Sigmoid colon (tissue), 3 donors: ENCODE results near the gene NLGN1.

ENCODE experiments used
- POLR2A ChIP-seq, 2 donors: fragments of 450-650 bp; IDR thresholded peaks; one replicate each; pipeline ENCODE4 v1.6.1; 2016; ENCODE audit warnings: antibody characterized with exemption in 2 of 2, mild to moderate bottlenecking in 2 of 2, moderate library complexity in 2 of 2
- TF ChIP-seq, protein P1 (sequence below), 4 experiments: fragments of 450-650 bp in 3 of 4; fragments of 200-600 bp in 1 of 4; IDR thresholded peaks; one replicate each; pipeline ENCODE4 v1.5.1; 2016 to 2019; ENCODE audit warnings: antibody characterized with exemption in 4 of 4, mild to moderate bottlenecking in 3 of 4, moderate library complexity in 2 of 4

DNA sequence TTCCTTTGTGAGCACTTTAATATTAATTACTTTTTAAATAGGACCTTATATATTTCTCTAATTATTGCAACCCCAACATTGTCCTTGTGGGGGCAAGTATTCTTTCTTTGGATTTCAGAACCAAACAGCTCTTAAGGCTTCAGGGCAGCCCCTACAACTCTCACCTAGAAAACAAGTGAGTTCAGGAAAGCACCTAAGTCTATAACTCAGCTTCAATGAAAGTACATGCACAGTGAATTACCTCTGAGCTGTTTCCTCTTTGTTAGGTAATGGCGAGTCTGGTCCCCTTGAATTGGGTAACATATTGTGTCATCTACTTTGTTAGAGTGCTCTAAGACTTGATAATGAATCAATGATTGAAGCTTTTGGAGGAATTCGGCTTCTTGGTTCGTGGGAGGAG lies 545.7 kb downstream of the NLGN1 start:
- TF ChIP-seq, protein P1, sequence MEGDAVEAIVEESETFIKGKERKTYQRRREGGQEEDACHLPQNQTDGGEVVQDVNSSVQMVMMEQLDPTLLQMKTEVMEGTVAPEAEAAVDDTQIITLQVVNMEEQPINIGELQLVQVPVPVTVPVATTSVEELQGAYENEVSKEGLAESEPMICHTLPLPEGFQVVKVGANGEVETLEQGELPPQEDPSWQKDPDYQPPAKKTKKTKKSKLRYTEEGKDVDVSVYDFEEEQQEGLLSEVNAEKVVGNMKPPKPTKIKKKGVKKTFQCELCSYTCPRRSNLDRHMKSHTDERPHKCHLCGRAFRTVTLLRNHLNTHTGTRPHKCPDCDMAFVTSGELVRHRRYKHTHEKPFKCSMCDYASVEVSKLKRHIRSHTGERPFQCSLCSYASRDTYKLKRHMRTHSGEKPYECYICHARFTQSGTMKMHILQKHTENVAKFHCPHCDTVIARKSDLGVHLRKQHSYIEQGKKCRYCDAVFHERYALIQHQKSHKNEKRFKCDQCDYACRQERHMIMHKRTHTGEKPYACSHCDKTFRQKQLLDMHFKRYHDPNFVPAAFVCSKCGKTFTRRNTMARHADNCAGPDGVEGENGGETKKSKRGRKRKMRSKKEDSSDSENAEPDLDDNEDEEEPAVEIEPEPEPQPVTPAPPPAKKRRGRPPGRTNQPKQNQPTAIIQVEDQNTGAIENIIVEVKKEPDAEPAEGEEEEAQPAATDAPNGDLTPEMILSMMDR (IDR thresholded peaks at IDR 0.05): no peak
- TF ChIP-seq POLR2A (IDR thresholded peaks at IDR 0.05): no peak
